Upper lobe of left lung (tissue), 6 donors: Measurements from ENCODE around the gene LAPTM4A. TPM values are rescaled to one million over a fixed set of nuclear protein-coding genes. Genes with fewer than 3 reads are reported as not detected.

Experiments used
- ATAC-seq, 2 donors: fragments of 200-7000 bp; cut with Tn5 transposase; one replicate each; pipeline ENCODE4 v1.9.1; 2022; ENCODE audit warnings: mild to moderate bottlenecking in 2 of 2, moderate library complexity in 2 of 2; ENCODE audit not compliant: low FRiP score in 2 of 2
- DNase-seq, 2 donors: peaks; one replicate each; pipeline ENCODE4 v3.0.0-alpha.2; 2019 to 2020
- H3K27ac ChIP-seq, 4 donors: fragments of 200-600 bp; sonication (generic); one replicate each; pipeline ENCODE4 v1.5.1; 2016 to 2019
- H3K27me3 ChIP-seq, 4 donors: fragments of 200-600 bp; sonication (generic); one replicate each; pipeline ENCODE4 v1.5.1; 2017 to 2019
- H3K36me3 ChIP-seq, 4 donors: fragments of 200-600 bp; sonication (generic); one replicate each; pipeline ENCODE4 v1.5.1; 2016 to 2019
- H3K4me1 ChIP-seq, 4 donors: fragments of 200-600 bp; sonication (generic); one replicate each; pipeline ENCODE4 v1.5.1; 2018 to 2019
- H3K4me3 ChIP-seq, 4 donors: fragments of 200-600 bp; sonication (generic); one replicate each; pipeline ENCODE4 v1.5.1; 2017 to 2019; ENCODE audit warnings: mild to moderate bottlenecking in 2 of 4, moderate library complexity in 1 of 4
- H3K9me3 ChIP-seq, 4 donors: fragments of 200-600 bp; sonication (generic); one replicate each; pipeline ENCODE4 v1.5.1; 2018 to 2019
- EP300 ChIP-seq, 4 donors: sonication (generic); formaldehyde crosslinking; IDR thresholded peaks; one replicate each; pipeline ENCODE4 v1.5.1; 2017; ENCODE audit warnings: antibody characterized with exemption in 4 of 4, control low read depth in 2 of 4
- POLR2A ChIP-seq, 4 donors: fragments of 450-650 bp; IDR thresholded peaks; one replicate each; pipeline ENCODE4 v1.5.1; 2016 to 2017; ENCODE audit warnings: antibody characterized with exemption in 4 of 4, mild to moderate bottlenecking in 2 of 4
- POLR2AphosphoS5 ChIP-seq, 2 donors: sonication (generic); formaldehyde crosslinking; IDR thresholded peaks; one replicate each; pipeline ENCODE4 v1.5.1; 2017; ENCODE audit warnings: antibody characterized with exemption in 2 of 2
- WGBS, 2 donors: methylation state at CpG; one replicate each; pipeline ENCODE4 v1.1.5; 2017 to 2018; 5-methylcytosine and 5-hydroxymethylcytosine counted together
- total RNA-seq, 6 donors: library from RNA; depleted of rRNA in 4 of 6; stranded (reverse); fragments of >200 nt in 4 of 6; gene quantifications; one replicate each; pipeline versions ENCODE4 v1.1.0 to v1.2.1, GENCODE V29; 2016 to 2021
- TF ChIP-seq, protein P1 (sequence below), 6 experiments: fragments of 450-650 bp in 4 of 6; fragments of 200-600 bp in 2 of 6; sonication (generic) in 2 of 6; IDR thresholded peaks; one replicate each; pipeline ENCODE4 v1.5.1; 2016 to 2019; ENCODE audit warnings: antibody characterized with exemption in 6 of 6
- donor health status: DM: no; HTN: no; CAD: no; lungs with moderate emphysema.
- donor health status: DM: no; HTN: yes; CAD: no; lungs with severe emphysema.

LAPTM4A gene
- total RNA-seq, 6 donors from 2014 or later: 27.2 to 210 (median 116) TPM

DNA sequence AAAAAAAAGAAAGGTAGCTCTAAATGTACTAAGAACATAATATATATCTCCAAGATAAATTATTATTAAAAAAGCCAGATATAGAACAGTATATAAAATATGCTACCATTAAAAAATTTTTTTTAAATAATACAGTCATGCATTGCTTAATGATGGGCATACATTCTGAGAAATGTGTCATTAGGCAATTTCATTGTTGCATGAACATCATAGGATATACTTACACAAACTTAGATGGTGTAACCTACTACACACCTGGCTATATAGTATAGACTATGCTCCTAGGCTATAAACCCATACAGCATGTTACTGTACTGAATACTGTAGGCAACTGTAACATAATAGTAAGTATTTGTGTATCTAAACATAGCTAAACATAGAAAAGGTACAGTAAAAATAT lies 18.3 kb upstream of the LAPTM4A start:
- H3K36me3 ChIP-seq: no peaks in the 10 kb centered on the region

DNA sequence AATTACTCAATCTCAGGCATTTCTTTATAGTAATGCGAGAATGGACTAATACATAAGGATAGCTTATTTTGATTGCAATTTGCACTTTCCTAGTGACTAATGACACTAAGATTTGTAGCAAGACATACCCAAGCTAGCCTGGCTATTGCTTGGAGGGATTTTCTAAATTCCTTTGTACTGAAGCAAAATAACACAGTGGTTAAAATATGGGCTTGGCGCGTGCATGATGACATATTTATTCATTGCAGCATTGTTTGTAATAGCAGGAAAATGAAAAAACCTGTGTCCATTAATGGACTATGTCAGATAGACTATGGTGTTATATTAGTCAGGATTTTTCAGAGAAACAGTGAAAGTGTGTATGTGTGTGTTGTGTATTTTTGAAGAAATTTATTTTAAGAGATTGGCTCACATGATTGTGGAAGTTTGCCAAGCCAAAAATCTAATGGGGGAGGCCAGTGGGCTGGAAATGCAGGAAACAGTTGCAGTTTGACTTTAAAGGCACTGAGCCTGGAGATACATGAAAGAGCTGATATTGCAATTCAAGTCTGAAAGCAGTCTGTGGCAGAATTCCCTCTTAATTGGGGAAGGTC lies 16.7 kb upstream of the LAPTM4A start:
- ATAC-seq (peak in 1 of 2 donors; percentile 46), DNase-seq (no peak)
- no peak overlapping the region for H3K27ac ChIP-seq
- no peaks in the 10 kb centered on the region for H3K27me3 ChIP-seq
- WGBS, 2 donors: 75 to 78% methylated on average over 3 of the region's 3 CpGs
- H3K4me1 ChIP-seq: peaks cover 0 to 18% (median 14%) of the 10 kb centered on the region in 4 donors
- no peak overlapping the region for H3K4me3 ChIP-seq
- TF ChIP-seq EP300 (IDR thresholded peaks at IDR 0.05) (no peak), POLR2AphosphoS5 (IDR thresholded peaks at IDR 0.05) (no peak), POLR2A (IDR thresholded peaks at IDR 0.05) (no peak)
- TF ChIP-seq, protein P1, sequence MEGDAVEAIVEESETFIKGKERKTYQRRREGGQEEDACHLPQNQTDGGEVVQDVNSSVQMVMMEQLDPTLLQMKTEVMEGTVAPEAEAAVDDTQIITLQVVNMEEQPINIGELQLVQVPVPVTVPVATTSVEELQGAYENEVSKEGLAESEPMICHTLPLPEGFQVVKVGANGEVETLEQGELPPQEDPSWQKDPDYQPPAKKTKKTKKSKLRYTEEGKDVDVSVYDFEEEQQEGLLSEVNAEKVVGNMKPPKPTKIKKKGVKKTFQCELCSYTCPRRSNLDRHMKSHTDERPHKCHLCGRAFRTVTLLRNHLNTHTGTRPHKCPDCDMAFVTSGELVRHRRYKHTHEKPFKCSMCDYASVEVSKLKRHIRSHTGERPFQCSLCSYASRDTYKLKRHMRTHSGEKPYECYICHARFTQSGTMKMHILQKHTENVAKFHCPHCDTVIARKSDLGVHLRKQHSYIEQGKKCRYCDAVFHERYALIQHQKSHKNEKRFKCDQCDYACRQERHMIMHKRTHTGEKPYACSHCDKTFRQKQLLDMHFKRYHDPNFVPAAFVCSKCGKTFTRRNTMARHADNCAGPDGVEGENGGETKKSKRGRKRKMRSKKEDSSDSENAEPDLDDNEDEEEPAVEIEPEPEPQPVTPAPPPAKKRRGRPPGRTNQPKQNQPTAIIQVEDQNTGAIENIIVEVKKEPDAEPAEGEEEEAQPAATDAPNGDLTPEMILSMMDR (IDR thresholded peaks at IDR 0.05): no peak
- H3K36me3 ChIP-seq: no peaks in the 10 kb centered on the region
- H3K9me3 ChIP-seq: no peaks in the 10 kb centered on the region

More for the DNA sequence above, 18.3 kb upstream of the LAPTM4A start:
- TF ChIP-seq, protein P1 (IDR thresholded peaks at IDR 0.05): no peak
- no peak for TF ChIP-seq POLR2AphosphoS5 (IDR thresholded peaks at IDR 0.05)
- no peak for TF ChIP-seq POLR2A (IDR thresholded peaks at IDR 0.05)
- no peak for TF ChIP-seq EP300 (IDR thresholded peaks at IDR 0.05)
- DNase-seq (no peak), ATAC-seq (no peak)
- peaks cover 0 to 18% (median 14%) of the 10 kb centered on the region in 4 donors for H3K4me1 ChIP-seq
- H3K9me3 ChIP-seq: no peaks in the 10 kb centered on the region
- H3K27ac ChIP-seq: no peak overlapping the region
- H3K4me3 ChIP-seq: no peak overlapping the region
- H3K27me3 ChIP-seq: no peaks in the 10 kb centered on the region

DNA sequence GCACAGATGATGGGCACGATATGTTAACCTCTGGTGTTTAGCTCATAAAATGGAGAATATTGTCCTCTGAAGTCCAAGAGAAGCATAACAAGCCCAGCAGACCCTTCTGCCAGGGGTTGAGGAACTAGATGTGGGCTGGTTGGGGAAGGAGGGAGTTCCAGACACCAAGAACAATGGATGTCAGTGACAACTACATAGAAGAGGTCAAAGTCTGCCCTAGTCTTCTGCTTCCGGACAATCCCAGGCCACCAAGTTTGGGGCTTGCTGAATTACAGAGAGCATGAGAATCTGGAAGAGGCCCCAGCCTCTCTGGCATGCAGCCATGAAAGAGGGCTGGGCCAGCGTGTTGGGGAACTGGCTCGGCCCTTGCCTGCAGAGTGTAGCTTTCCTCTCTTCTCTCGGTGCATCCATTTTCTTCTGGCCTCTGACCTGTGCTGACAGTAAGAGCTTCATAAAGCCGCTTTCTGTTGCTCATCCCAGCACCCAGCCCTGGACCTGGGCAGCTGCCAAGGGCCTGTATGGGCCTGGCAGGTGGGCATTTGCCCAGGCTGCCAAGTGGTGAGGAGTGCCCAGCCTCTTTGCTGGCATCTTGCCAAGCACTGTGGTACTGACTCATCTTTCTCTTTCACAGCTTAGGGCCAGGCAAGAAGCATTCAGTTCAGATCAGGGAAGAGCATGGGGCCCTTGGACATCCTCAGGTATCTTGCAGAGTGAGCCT lies 14.6 kb upstream of the LAPTM4A start:
- no peaks in the 10 kb centered on the region for H3K36me3 ChIP-seq
- peaks cover 0 to 8% (median 0%) of the 10 kb centered on the region in 4 donors for H3K4me1 ChIP-seq
- H3K9me3 ChIP-seq: no peaks in the 10 kb centered on the region
- no peak overlapping the region for H3K27ac ChIP-seq
- no peaks in the 10 kb centered on the region for H3K27me3 ChIP-seq
- DNase-seq: peak; percentile 26 to 46
- 68 to 72% methylated on average over 4 to 6 of the region's 6 CpGs for WGBS, 2 donors
- no peak for TF ChIP-seq POLR2AphosphoS5 (IDR thresholded peaks at IDR 0.05)
- no peak for TF ChIP-seq EP300 (IDR thresholded peaks at IDR 0.05)
- TF ChIP-seq, protein P1 (IDR thresholded peaks at IDR 0.05): no peak
- no peak for TF ChIP-seq POLR2A (IDR thresholded peaks at IDR 0.05)
- H3K4me3 ChIP-seq: no peak overlapping the region
- peak in 1 of 2 donors; percentile 19 for ATAC-seq

DNA sequence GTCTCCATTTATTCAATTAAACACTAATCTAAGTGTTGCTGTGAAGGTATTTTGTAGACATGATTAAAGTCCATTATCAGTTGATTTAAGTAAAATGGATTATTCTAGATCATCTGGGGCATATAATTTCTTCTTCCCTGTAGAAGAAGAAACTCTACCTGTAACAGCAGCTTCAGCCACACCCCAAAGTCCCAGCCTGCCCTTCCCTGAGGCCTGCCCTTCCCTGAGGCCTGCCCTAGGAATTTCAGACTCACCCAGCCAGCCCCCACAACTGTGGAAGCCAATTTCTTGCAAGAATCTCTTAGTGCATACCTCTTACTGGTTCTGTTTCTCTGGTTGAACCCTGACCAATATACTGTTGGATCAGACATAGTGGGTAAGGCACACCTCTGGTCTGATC lies 13.4 kb upstream of the LAPTM4A start:
- TF ChIP-seq POLR2A (IDR thresholded peaks at IDR 0.05) (no peak), EP300 (IDR thresholded peaks at IDR 0.05) (no peak), POLR2AphosphoS5 (IDR thresholded peaks at IDR 0.05) (no peak)
- TF ChIP-seq, protein P1 (IDR thresholded peaks at IDR 0.05): no peak
- no peak for ATAC-seq

More for the DNA sequence above, 13.4 kb upstream of the LAPTM4A start:
- Histone ChIP-seq H3K27ac (no peak overlapping the region), H3K4me3 (no peak overlapping the region), H3K4me1 (peaks cover 0 to 8% (median 0%) of the 10 kb centered on the region in 4 donors), H3K36me3 (no peaks in the 10 kb centered on the region), H3K27me3 (no peaks in the 10 kb centered on the region), H3K9me3 (no peaks in the 10 kb centered on the region)
- DNase-seq: no peak
